HepG2 (cell line): Measurements from ENCODE around the gene FEM1B. TPM values are rescaled to one million over a fixed set of nuclear protein-coding genes. Genes with fewer than 3 reads are reported as not detected.

ENCODE experiments used
- ASH2L ChIP-seq: fragments of 300-600, 200-600 bp; sonication (generic); IDR thresholded peaks from 2 replicates; pipeline ENCODE4 v1.7.0; 2017; ENCODE audit warnings: low read depth, mild to moderate bottlenecking, moderate library complexity, mixed read lengths, low read length; ENCODE audit not compliant: insufficient read length
- CEBPG ChIP-seq: IDR thresholded peaks from 2 replicates; pipeline ENCODE4 v1.6.1; 2016
- ELF1 ChIP-seq: sonication (generic); formaldehyde crosslinking; IDR thresholded peaks from 2 replicates; pipeline ENCODE4 v1.4.0; 2020; ENCODE audit warnings: missing genetic modification reagents
- EZH2 ChIP-seq: conservative IDR thresholded peaks from 2 replicates; pipeline ENCODE4 v1.6.1; 2012; ENCODE audit warnings: mild to moderate bottlenecking, low read depth, low read length, moderate library complexity
- FOXA1 ChIP-seq, 2 experiments: fragments of 450-650 bp in 1 of 2; sonication (generic) in 1 of 2; formaldehyde crosslinking in 1 of 2; IDR thresholded peaks; 2 replicates each; pipeline versions ENCODE4 v1.4.0 to v1.6.1; 2016 to 2020; ENCODE audit warnings: missing genetic modification reagents in 1 of 2
- FOXA3 ChIP-seq: IDR thresholded peaks from 2 replicates; pipeline ENCODE4 v1.6.1; 2016; ENCODE audit warnings: missing genetic modification reagents, missing compliant biosample characterization
- HNF4G ChIP-seq, 2 experiments: sonication (generic) in 1 of 2; formaldehyde crosslinking in 1 of 2; IDR thresholded peaks; 2 replicates each; pipeline versions ENCODE4 v1.4.0 to v1.6.1; 2011 to 2020; ENCODE audit warnings: borderline replicate concordance in 2 of 2, low read depth in 2 of 2, mild to moderate bottlenecking in 2 of 2, low read length in 1 of 2, missing genetic modification reagents in 1 of 2, moderate library complexity in 1 of 2
- MATR3 ChIP-seq: sonication (generic); formaldehyde crosslinking; IDR thresholded peaks from 2 replicates; pipeline ENCODE4 v1.4.0; 2020; ENCODE audit warnings: missing genetic modification reagents
- PHF20 ChIP-seq: sonication (generic); formaldehyde crosslinking; IDR thresholded peaks from 2 replicates; pipeline ENCODE4 v1.5.0; 2020; ENCODE audit warnings: mild to moderate bottlenecking, missing genetic modification reagents
- RBM39 ChIP-seq: fragments of 200-400 bp; formaldehyde crosslinking; IDR thresholded peaks from one replicate; pipeline ENCODE4 v1.6.1; 2018; ENCODE audit warnings: antibody characterized with exemption, mild to moderate bottlenecking, low read depth, low read length; ENCODE audit not compliant: poor library complexity, severe bottlenecking
- RFX3 ChIP-seq: IDR thresholded peaks from 2 replicates; pipeline ENCODE4 v1.6.1; 2016; ENCODE audit warnings: missing biosample characterization, missing genetic modification reagents
- TGIF2 ChIP-seq: IDR thresholded peaks from 2 replicates; pipeline ENCODE4 v1.6.1; 2016; ENCODE audit warnings: control low read depth, missing compliant biosample characterization
- ZBTB3 ChIP-seq: sonication (generic); formaldehyde crosslinking; IDR thresholded peaks from 2 replicates; pipeline ENCODE4 v1.4.0; 2020; ENCODE audit warnings: low read depth, mild to moderate bottlenecking, moderate library complexity, missing genetic modification reagents, borderline replicate concordance
- ZFP1 ChIP-seq: IDR thresholded peaks from 2 replicates; pipeline ENCODE4 v1.6.1; 2016
- ZFP41 ChIP-seq: sonication (generic); formaldehyde crosslinking; IDR thresholded peaks from 2 replicates; pipeline ENCODE4 v1.4.0; 2020; ENCODE audit warnings: mild to moderate bottlenecking, missing genetic modification reagents, borderline replicate concordance
- ZNF230 ChIP-seq: sonication (generic); formaldehyde crosslinking; IDR thresholded peaks from 2 replicates; pipeline ENCODE4 v1.4.0; 2020; ENCODE audit warnings: mild to moderate bottlenecking, missing genetic modification reagents
- ZNF343 ChIP-seq: sonication (generic); formaldehyde crosslinking; IDR thresholded peaks from 2 replicates; pipeline ENCODE4 v1.4.0; 2020; ENCODE audit warnings: mild to moderate bottlenecking, missing genetic modification reagents
- ZNF446 ChIP-seq: sonication (generic); formaldehyde crosslinking; IDR thresholded peaks from 2 replicates; pipeline ENCODE4 v1.5.0; 2020; ENCODE audit warnings: mild to moderate bottlenecking, missing genetic modification reagents
- polyA plus RNA-seq, 8 experiments: library from polyadenylated mRNA; depleted of rRNA in 3 of 8; stranded (reverse) in 7 of 8; unstranded in 1 of 8; fragments of >200 nt; fragmentation: Illumina TruSeq in 4 of 8; extraction: Trizol in 4 of 8; gene quantifications; 2 replicates each; pipeline versions ENCODE4 v1.2.1 to v1.2.3, GENCODE V29; 2011 to 2016; ENCODE audit warnings: low read depth in 4 of 8, missing spikeins in 1 of 8, mixed read lengths in 1 of 8; ENCODE audit not compliant: insufficient read depth in 1 of 8
- total RNA-seq, 5 experiments: library from RNA; depleted of rRNA; stranded (reverse); fragments of >200 nt; fragmentation: Illumina TruSeq; extraction: Trizol; gene quantifications; 2 replicates each; pipeline ENCODE4 v1.2.3, GENCODE V29; 2016; ENCODE audit warnings: low read depth in 1 of 5
- TF ChIP-seq, protein P1 (sequence below), 2 experiments: sonication (generic) in 1 of 2; formaldehyde crosslinking in 1 of 2; IDR thresholded peaks; 2 replicates each; pipeline versions ENCODE4 v1.4.0 to v1.6.1; 2016 to 2020; ENCODE audit warnings: borderline replicate concordance in 1 of 2, low read depth in 1 of 2, mild to moderate bottlenecking in 1 of 2, missing genetic modification reagents in 1 of 2
- TF ChIP-seq, protein P2 (sequence below): IDR thresholded peaks from 2 replicates; pipeline ENCODE4 v1.6.1; 2016; ENCODE audit warnings: low read depth, control low read depth
- TF ChIP-seq, protein P3 (sequence below): sonication (generic); formaldehyde crosslinking; IDR thresholded peaks from 2 replicates; pipeline ENCODE4 v1.5.0; 2020; ENCODE audit warnings: mild to moderate bottlenecking, missing genetic modification reagents

FEM1B gene
- total and polyA plus RNA-seq, 2 of the 13 experiments (the other 11 are each of a cell fraction or from before 2014, with no cell fraction given): 38.1 to 40.0 TPM

DNA sequence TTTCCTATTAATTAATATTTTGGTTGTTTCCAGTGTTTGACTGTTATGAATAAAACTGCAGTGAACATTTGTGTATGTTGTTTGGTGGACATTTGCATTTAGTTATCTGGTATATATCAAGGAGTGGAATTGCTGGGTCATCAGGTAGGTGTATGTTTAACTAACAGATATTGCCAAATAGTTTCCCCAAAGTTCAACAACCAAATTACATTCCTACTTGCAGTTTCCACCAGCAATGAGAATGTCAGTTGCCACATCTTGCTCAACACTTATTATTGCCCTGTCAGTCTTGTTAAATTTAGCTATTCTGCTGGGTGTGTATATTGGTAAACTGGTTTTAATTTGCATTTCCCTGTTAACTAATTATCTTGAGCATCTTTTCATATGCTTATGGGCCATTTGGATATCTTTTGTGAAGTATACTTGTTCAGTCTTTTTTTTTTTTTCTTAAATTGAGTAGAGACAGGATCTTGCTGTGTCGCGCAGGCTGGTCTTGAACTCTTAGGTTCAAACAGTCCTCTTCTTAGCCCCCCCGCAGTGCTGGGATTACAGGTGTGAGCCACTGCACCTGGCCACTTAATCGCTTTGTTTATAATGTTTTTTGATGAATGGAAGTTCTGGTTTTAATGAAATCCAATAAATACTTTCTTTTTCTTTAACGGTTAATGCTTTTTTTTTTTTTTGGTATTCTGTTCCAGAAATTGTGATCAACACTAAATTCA, 7.9 kb downstream of the FEM1B start (continued):
- TF ChIP-seq, protein P1, sequence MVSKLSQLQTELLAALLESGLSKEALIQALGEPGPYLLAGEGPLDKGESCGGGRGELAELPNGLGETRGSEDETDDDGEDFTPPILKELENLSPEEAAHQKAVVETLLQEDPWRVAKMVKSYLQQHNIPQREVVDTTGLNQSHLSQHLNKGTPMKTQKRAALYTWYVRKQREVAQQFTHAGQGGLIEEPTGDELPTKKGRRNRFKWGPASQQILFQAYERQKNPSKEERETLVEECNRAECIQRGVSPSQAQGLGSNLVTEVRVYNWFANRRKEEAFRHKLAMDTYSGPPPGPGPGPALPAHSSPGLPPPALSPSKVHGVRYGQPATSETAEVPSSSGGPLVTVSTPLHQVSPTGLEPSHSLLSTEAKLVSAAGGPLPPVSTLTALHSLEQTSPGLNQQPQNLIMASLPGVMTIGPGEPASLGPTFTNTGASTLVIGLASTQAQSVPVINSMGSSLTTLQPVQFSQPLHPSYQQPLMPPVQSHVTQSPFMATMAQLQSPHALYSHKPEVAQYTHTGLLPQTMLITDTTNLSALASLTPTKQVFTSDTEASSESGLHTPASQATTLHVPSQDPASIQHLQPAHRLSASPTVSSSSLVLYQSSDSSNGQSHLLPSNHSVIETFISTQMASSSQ (IDR thresholded peaks at IDR 0.05; ENCODE audit: low read depth): peak; percentile 53; the same call in 1 of the 2 replicates
- TF ChIP-seq, protein P1 (CRISPR knock-in tag; IDR thresholded peaks at IDR 0.05; ENCODE audit: borderline replicate concordance): peak; percentile 23; the same call in 1 of the 2 replicates
- TF ChIP-seq MATR3 (CRISPR knock-in tag) (no peak), RFX3 (CRISPR knock-in tag) (no peak), RBM39 (no peak), ZFP1 (no peak), ZFP41 (CRISPR knock-in tag) (no peak), ELF1 (CRISPR knock-in tag) (no peak), ZNF446 (CRISPR knock-in tag) (no peak), ASH2L (no peak), ZNF230 (CRISPR knock-in tag) (no peak), ZBTB3 (CRISPR knock-in tag) (no peak), CEBPG (CRISPR knock-in tag) (peak; percentile 95), HNF4G (IDR thresholded peaks at IDR 0.05; ENCODE audit: borderline replicate concordance, low read depth, low read length) (0 out of 2 replicates have a peak, but pooled peaks have one; percentile 45), HNF4G (CRISPR knock-in tag; IDR thresholded peaks at IDR 0.05; ENCODE audit: borderline replicate concordance, low read depth) (no peak), ZNF343 (CRISPR knock-in tag) (no peak), FOXA1 (IDR thresholded peaks at IDR 0.05) (no peak), FOXA1 (CRISPR knock-in tag; IDR thresholded peaks at IDR 0.05) (peak; percentile 81), PHF20 (CRISPR knock-in tag) (no peak), TGIF2 (CRISPR knock-in tag) (peak; percentile 44; the same call in 1 of the 2 replicates), FOXA3 (CRISPR knock-in tag) (peak; percentile 80), EZH2 (no peak)
- TF ChIP-seq, protein P2, sequence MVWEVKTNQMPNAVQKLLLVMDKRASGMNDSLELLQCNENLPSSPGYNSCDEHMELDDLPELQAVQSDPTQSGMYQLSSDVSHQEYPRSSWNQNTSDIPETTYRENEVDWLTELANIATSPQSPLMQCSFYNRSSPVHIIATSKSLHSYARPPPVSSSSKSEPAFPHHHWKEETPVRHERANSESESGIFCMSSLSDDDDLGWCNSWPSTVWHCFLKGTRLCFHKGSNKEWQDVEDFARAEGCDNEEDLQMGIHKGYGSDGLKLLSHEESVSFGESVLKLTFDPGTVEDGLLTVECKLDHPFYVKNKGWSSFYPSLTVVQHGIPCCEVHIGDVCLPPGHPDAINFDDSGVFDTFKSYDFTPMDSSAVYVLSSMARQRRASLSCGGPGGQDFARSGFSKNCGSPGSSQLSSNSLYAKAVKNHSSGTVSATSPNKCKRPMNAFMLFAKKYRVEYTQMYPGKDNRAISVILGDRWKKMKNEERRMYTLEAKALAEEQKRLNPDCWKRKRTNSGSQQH (CRISPR knock-in tag): no peak
- TF ChIP-seq, protein P3, sequence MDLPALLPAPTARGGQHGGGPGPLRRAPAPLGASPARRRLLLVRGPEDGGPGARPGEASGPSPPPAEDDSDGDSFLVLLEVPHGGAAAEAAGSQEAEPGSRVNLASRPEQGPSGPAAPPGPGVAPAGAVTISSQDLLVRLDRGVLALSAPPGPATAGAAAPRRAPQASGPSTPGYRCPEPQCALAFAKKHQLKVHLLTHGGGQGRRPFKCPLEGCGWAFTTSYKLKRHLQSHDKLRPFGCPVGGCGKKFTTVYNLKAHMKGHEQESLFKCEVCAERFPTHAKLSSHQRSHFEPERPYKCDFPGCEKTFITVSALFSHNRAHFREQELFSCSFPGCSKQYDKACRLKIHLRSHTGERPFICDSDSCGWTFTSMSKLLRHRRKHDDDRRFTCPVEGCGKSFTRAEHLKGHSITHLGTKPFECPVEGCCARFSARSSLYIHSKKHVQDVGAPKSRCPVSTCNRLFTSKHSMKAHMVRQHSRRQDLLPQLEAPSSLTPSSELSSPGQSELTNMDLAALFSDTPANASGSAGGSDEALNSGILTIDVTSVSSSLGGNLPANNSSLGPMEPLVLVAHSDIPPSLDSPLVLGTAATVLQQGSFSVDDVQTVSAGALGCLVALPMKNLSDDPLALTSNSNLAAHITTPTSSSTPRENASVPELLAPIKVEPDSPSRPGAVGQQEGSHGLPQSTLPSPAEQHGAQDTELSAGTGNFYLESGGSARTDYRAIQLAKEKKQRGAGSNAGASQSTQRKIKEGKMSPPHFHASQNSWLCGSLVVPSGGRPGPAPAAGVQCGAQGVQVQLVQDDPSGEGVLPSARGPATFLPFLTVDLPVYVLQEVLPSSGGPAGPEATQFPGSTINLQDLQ: no peak
